HepG2 (cell line): Measurements from ENCODE around the gene GPLD1. TPM values are rescaled to one million over a fixed set of nuclear protein-coding genes. Genes with fewer than 3 reads are reported as not detected.

Experiments
- ATAC-seq: fragments of 200-7000 bp; cut with Tn5 transposase; 3 replicates; pipeline ENCODE4 v1.9.1; 2020; ENCODE audit warnings: mild to moderate bottlenecking, moderate library complexity
- BruUV-seq: library from RNA; stranded (reverse); fragments of 400-500 nt; replicated peaks from 2 replicates; lab custom pipeline; 2021; lab: Mats Ljungman, UMichigan
- CTCF ChIA-PET: fragments of 300-600 bp; formaldehyde crosslinking; extraction: SDS; loops from one replicate; lab custom pipeline; 2021; ENCODE audit warnings: low total read pairs, inconsistent platforms, low intra/inter-chr PET ratio; lab: Yijun Ruan, JAX
- POLR2A ChIA-PET: fragments of 350-600 bp; sonication (Branson Sonifier 250); formaldehyde crosslinking; loops from one replicate; lab custom pipeline; 2020; ENCODE audit warnings: antibody characterized with exemption, inconsistent platforms; lab: Yijun Ruan, JAX
- DNase-seq: peaks from one replicate; pipeline ENCODE4 v3.0.0-alpha.2; 2015; ENCODE audit warnings: low spot score
- FAIRE-seq: peaks from 3 replicates; lab custom pipeline; 2011; peaks lifted over from hg19 to GRCh38; lab: Jason Lieb, UNC
- H2AFZ ChIP-seq: one replicate; pipeline ENCODE4 v1.6.1; 2011; ENCODE audit warnings: low read length, inconsistent platforms
- H3K27ac ChIP-seq: fragments of 300-600 bp; 3 replicates; pipeline ENCODE4 v1.8.0; 2011; ENCODE audit warnings: mixed run types, mild to moderate bottlenecking, mixed read lengths, low read length, inconsistent platforms; ENCODE audit not compliant: insufficient read depth; ENCODE audit errors: extremely low read length
- H3K27me3 ChIP-seq, 2 experiments: fragments of 200-600 bp in 1 of 2; 2 replicates in 1 of 2; 3 replicates in 1 of 2; pipeline versions ENCODE4 v1.6.0 to v1.8.0; 2011; ENCODE audit warnings: low read length in 2 of 2, mild to moderate bottlenecking in 2 of 2, moderate library complexity in 2 of 2, inconsistent platforms in 1 of 2; ENCODE audit not compliant: insufficient read depth in 2 of 2, control insufficient read depth in 1 of 2
- H3K36me3 ChIP-seq, 2 experiments: fragments of 200-600 bp in 1 of 2; replicated peaks in 1 of 2; 2 replicates in 1 of 2; 3 replicates in 1 of 2; pipeline versions ENCODE4 v1.5.1 to v1.8.0; 2011; ENCODE audit warnings: low read length in 2 of 2, inconsistent platforms in 1 of 2; ENCODE audit not compliant: insufficient read depth in 2 of 2, control insufficient read depth in 1 of 2
- H3K4me1 ChIP-seq: 2 replicates; pipeline ENCODE4 v1.5.1; 2012; ENCODE audit warnings: low read length, inconsistent platforms; ENCODE audit not compliant: insufficient read depth
- H3K4me2 ChIP-seq: 2 replicates; pipeline ENCODE4 v1.6.0; 2011; ENCODE audit warnings: low read depth, low read length, inconsistent platforms
- H3K4me3 ChIP-seq, 3 experiments: fragments of 200-600 bp in 1 of 3; sonication (generic), shearing (Covaris generic) in 1 of 3; replicated peaks in 1 of 3; 2 replicates each; pipeline ENCODE4 v1.5.1; 2011 to 2016; ENCODE audit warnings: low read length in 3 of 3, inconsistent platforms in 2 of 3, low read depth in 2 of 3, mild to moderate bottlenecking in 2 of 3, control low read depth in 1 of 3, mixed read lengths in 1 of 3; ENCODE audit not compliant: insufficient read depth in 1 of 3
- H3K79me2 ChIP-seq: one replicate; pipeline ENCODE4 v1.6.1; 2011; ENCODE audit warnings: low read length, inconsistent platforms; ENCODE audit not compliant: insufficient read depth
- H3K9ac ChIP-seq: 2 replicates; pipeline ENCODE4 v1.6.0; 2011; ENCODE audit warnings: mild to moderate bottlenecking, low read depth, low read length, inconsistent platforms; ENCODE audit not compliant: insufficient read depth
- H3K9me3 ChIP-seq: 2 replicates; pipeline ENCODE4 v1.5.1; 2012; ENCODE audit warnings: mild to moderate bottlenecking, low read length
- H4K20me1 ChIP-seq: 2 replicates; pipeline ENCODE4 v1.6.0; 2011; ENCODE audit warnings: inconsistent platforms, mild to moderate bottlenecking, low read length, moderate library complexity; ENCODE audit not compliant: insufficient read depth
- ARNTL ChIP-seq: sonication (generic); formaldehyde crosslinking; IDR thresholded peaks from 2 replicates; pipeline ENCODE4 v1.4.0; 2020; ENCODE audit warnings: mild to moderate bottlenecking, missing genetic modification reagents
- PHB2 ChIP-seq: fragments of 450-650 bp; IDR thresholded peaks from 2 replicates; pipeline ENCODE4 v1.6.1; 2018; ENCODE audit not compliant: partially characterized antibody
- TCF7 ChIP-seq: sonication (generic); IDR thresholded peaks from 2 replicates; pipeline ENCODE4 v1.6.1; 2016; ENCODE audit warnings: antibody characterized with exemption, low read depth
- ZBTB43 ChIP-seq: sonication (generic); formaldehyde crosslinking; conservative IDR thresholded peaks from 2 replicates; pipeline ENCODE4 v1.4.0; 2020; ENCODE audit warnings: missing genetic modification reagents
- ZNF7 ChIP-seq: IDR thresholded peaks from 2 replicates; pipeline ENCODE4 v1.6.1; 2016; ENCODE audit warnings: missing biosample characterization, missing genetic modification reagents
- ZNF737 ChIP-seq: sonication (generic); formaldehyde crosslinking; IDR thresholded peaks from 2 replicates; pipeline ENCODE4 v1.5.0; 2020; ENCODE audit warnings: missing genetic modification reagents, mild to moderate bottlenecking, borderline replicate concordance
- WGBS: methylation state at CpG from one replicate; pipeline ENCODE4 v1.1.6; 2017; ENCODE audit warnings: low lambda C conversion rate; 5-methylcytosine and 5-hydroxymethylcytosine counted together
- in situ Hi-C: cut with HindIII; loops from 2 replicates; pipeline ENCODE4 v1.10.0; 2017; ENCODE audit warnings: low pct_unique_long_range_greater_than_20kb; ENCODE audit not compliant: extremely low pct_ligation_motif_present
- intact Hi-C: fragments of 100-400 bp; cut with micrococcal nuclease; formaldehyde crosslinking; loops from one replicate; pipeline ENCODE4 v1.10.0; 2022; ENCODE audit not compliant: unreplicated experiment
- polyA plus RNA-seq, 8 experiments: library from polyadenylated mRNA; depleted of rRNA in 3 of 8; stranded (reverse) in 7 of 8; unstranded in 1 of 8; fragments of >200 nt; fragmentation: Illumina TruSeq in 4 of 8; extraction: Trizol in 4 of 8; gene quantifications; 2 replicates each; pipeline versions ENCODE4 v1.2.1 to v1.2.3, GENCODE V29; 2011 to 2016; ENCODE audit warnings: low read depth in 4 of 8, missing spikeins in 1 of 8, mixed read lengths in 1 of 8; ENCODE audit not compliant: insufficient read depth in 1 of 8
- total RNA-seq, 5 experiments: library from RNA; depleted of rRNA; stranded (reverse); fragments of >200 nt; fragmentation: Illumina TruSeq; extraction: Trizol; gene quantifications; 2 replicates each; pipeline ENCODE4 v1.2.3, GENCODE V29; 2016; ENCODE audit warnings: low read depth in 1 of 5
- TF ChIP-seq, protein P1 (sequence below): IDR thresholded peaks from 2 replicates; pipeline ENCODE4 v1.6.1; 2012; ENCODE audit warnings: low read depth, low read length, improper control_type of control experiment
- TF ChIP-seq, protein P2 (sequence below): sonication (generic); formaldehyde crosslinking; IDR thresholded peaks from 2 replicates; pipeline ENCODE4 v1.4.0; 2020; ENCODE audit warnings: missing genetic modification reagents

Gene GPLD1
- total and polyA plus RNA-seq, 2 of the 13 experiments (the other 11 are each of a cell fraction or from before 2014, with no cell fraction given), result 6.2 to 7.6 TPM

DNA sequence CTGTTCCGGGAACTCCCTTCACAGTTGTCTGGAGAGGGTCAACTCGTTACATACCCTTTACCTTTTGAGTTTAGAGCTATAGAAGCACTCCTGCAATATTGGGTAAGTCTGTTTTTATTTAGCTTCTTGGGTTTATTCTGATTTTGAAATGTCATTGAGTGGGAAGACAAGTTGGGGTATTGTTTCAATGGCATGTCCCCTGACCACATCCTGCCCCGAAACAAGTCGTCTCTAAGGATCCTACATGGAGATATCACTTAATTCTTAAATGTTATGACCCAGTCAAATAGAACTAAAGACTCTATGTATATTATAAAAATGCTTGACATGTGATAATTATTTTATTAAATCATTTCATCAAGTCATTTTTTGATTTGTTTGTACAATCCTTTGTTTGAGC is 77.1 kb downstream of the GPLD1 start:
- WGBS, result 98% methylated on average over 4 of the region's 4 CpGs
- Histone ChIP-seq H3K9me3 (no peaks in the 10 kb centered on the region), H3K79me2 (peaks cover 17% of the 10 kb centered on the region), H2AFZ (no peak overlapping the region), H3K36me3 (peaks cover 21 to 64% of the 10 kb centered on the region in 2 experiments), H3K4me3 (no peak overlapping the region), H4K20me1 (no peaks in the 10 kb centered on the region), H3K27ac (no peak overlapping the region)
- CTCF ChIA-PET, result no interaction called here
- BruUV-seq, result no TSS peak
- intact Hi-C loops, result no loop called here
- no peak for TF ChIP-seq ZNF737 (CRISPR knock-in tag)
- TF ChIP-seq ZBTB43 (CRISPR knock-in tag), result no peak
- TF ChIP-seq, protein P1, sequence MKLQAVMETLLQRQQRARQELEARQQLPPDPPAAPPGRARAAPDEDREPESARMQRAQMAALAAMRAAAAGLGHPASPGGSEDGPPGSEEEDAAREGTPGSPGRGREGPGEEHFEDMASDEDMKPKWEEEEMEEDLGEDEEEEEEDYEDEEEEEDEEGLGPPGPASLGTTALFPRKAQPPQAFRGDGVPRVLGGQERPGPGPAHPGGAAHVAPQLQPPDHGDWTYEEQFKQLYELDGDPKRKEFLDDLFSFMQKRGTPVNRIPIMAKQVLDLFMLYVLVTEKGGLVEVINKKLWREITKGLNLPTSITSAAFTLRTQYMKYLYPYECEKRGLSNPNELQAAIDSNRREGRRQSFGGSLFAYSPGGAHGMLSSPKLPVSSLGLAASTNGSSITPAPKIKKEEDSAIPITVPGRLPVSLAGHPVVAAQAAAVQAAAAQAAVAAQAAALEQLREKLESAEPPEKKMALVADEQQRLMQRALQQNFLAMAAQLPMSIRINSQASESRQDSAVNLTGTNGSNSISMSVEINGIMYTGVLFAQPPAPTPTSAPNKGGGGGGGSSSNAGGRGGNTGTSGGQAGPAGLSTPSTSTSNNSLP, result no peak
- TF ChIP-seq ARNTL (CRISPR knock-in tag), result no peak
- TF ChIP-seq PHB2, result no peak
- no peak for TF ChIP-seq ZNF7 (CRISPR knock-in tag)
- TF ChIP-seq, protein P2, sequence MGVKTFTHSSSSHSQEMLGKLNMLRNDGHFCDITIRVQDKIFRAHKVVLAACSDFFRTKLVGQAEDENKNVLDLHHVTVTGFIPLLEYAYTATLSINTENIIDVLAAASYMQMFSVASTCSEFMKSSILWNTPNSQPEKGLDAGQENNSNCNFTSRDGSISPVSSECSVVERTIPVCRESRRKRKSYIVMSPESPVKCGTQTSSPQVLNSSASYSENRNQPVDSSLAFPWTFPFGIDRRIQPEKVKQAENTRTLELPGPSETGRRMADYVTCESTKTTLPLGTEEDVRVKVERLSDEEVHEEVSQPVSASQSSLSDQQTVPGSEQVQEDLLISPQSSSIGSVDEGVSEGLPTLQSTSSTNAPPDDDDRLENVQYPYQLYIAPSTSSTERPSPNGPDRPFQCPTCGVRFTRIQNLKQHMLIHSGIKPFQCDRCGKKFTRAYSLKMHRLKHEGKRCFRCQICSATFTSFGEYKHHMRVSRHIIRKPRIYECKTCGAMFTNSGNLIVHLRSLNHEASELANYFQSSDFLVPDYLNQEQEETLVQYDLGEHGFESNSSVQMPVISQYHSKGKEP (CRISPR knock-in tag), result no peak
- TF ChIP-seq TCF7, result no peak
- TF ChIP-seq, all 625 proteins: peak for 0
- H3K4me2 ChIP-seq, result no peak overlapping the region
- FAIRE-seq (no peak), DNase-seq (no peak), ATAC-seq (no peak)
- H3K9ac ChIP-seq, result no peak overlapping the region
- H3K4me1 ChIP-seq, result peaks cover 8% of the 10 kb centered on the region; the same call in 1 of the 2 replicates
- in situ Hi-C loops, result no loop called here
- POLR2A ChIA-PET, result no interaction called here
- H3K27me3 ChIP-seq, result no peaks in the 10 kb centered on the region; a peak in 1 of 5 replicates
